ENCODE results near the gene MED29.

The MED29 gene

GRCh38 chr19:39427707-39428106 lies 36.5 kb downstream of the MED29 start:
- no peak for DNase-seq (ENCODE audit: low read depth, low spot score)

GRCh38 chr19:39428283-39429112 lies 37.3 kb downstream of the MED29 start:
- peak; percentile 89 for DNase-seq (ENCODE audit: low read depth, low spot score)

DNA sequence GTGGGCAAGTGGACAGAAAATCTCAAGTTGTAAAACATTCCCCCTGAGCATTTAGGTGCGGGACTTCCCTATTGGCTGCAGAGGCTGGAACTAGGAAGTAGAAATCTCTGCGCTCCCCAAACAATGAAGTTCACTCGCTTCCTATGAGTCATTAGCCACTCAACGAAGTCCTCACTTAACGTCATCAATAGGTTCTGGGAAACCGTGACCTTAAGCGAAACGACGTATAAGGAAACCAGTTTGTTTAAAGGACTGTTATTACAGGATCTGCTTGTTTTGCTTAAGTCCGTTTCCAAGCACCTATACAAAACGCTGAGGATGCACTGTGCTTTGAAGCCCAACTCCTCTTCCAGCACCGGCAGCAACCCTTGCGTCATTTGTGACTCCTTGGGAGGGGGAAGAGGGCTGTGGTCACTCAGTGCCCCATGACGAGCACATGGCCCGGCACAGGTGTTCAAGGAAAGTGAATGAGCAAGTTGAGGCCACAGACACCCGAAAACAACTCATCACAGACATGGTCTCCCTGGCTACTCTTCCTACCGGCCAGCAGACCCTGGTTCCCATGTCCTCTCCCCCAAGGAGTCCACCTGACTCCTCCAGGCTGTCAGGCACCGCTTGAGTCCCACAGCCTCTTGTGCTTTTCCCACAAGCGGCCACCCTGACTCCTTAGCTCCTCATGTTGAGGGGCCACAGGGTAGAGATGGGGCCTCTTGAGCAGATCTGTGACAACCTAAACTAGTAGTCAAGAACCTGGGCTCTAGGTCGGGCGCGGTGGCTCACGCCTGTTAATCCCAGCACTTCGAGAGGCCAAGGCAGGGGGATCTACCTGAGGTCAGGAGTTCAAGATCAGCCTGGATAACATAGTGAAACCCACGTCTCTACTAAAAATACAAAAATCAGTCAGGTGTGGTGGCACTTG lies 39.8 kb downstream of the MED29 start:
- DNase-seq (ENCODE audit: low read depth, low spot score) = peak; percentile 97

DNA sequence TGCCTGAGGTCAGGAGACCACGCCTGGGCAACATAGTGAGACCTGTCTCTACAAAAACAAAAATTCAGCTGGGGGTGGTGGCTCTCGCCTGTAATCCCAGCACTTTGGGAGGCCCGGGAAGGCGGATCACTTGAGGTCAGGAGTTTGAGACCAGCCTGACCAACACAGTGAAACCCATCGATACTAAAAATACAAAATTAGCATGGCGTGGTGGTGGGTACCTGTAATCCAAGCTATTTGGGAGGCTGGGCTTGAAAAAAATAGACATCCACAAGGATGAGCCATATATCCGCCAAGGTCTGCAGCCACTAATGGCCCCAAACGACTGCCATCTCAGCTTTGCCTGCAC lies 41.5 kb downstream of the MED29 start:
- DNase-seq (ENCODE audit: low read depth, low spot score) = no peak

- no peak for DNase-seq (ENCODE audit: low read depth, low spot score)
Observed at GRCh38 chr19:39433480-39434079, 42.4 kb downstream of the MED29 start.

DNA sequence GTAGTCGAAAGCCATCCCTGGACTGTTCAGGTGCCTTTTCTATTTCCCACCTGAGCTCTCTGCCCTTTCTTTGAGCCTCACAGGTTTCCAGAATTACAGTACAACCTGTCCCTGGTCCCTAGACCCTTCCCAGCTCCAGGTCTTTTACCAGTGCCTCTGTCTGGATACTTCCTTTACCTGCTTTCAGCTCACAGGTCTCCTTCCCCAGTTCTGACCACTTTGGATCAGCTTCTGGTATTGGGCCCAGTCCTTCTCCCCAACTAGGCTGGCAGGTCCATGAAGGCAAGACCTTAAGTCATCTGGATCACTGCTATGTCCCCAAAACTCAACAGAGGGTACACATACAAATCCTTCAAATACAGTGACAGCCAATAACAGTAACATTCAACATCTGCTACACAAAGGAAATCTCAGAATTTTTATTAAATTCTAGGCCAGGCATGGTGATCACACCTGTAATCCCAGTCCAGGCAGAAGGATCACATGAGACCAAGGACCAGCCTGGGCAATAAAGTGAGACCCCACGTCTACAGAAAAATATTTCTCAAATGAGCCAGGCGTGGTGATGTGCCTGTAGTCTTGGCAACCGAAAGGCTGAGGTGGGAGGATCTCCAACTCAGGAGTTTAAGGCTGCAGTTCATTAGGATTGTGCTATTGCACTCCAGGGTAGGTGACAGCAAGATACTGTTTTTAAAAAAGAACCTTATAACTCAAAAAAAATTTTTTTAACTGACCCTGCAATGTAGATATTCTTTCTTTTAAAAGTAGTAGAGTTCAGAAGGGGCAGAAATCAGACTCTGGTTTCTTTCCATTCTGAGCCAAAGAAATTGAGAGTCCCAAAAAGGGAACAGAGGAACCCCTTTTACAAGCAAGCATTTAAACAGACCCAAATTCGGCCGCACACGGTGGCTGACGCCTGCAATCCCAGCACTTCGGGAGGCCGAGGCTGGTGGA lies 43.2 kb downstream of the MED29 start:
- DNase-seq (ENCODE audit: low read depth, low spot score) = no peak

- DNase-seq (ENCODE audit: low read depth, low spot score) = peak; percentile 92
Observed at GRCh38 chr19:39435499-39436349, 44.5 kb downstream of the MED29 start, which contains the start of gene RPS16. Gene RPS16 (minus strand): TSS chr19:39435949. CDS start chr19:39435895, 54 bp downstream.

GRCh38 chr19:39436350-39436716 lies 45.2 kb downstream of the MED29 start:
- no peak for DNase-seq (ENCODE audit: low read depth, low spot score)

DNA sequence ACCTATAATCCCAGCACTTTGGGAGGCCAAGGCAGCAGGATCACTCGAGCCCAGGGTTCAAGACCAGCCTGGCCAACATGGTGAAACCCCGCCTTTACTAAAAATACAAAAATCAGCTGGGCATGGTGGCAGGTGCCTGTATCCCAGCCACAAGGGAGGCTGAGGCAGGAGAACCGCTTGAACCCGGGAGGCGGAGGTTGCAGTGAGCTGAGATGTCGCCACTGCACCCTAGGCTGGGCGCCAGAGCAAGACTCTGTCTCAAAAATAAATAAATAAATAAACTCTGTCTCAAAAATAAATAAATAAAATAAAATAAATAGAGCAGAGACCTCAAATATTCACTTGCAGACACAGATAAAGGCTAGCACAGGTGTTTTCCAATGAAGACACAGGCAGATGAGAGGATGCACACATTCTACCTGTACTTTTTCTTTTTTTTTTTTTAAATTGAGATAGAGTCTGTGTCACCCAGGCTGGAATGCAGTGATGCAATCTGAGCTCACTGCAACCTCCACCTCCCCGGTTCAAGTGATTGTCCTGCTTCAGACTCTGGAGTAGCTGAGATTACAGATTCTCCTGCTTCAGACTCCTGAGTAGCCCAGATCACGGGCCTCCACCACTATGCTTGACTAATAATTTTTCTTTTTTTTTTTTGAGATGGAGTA lies 47.2 kb downstream of the MED29 start:
- no peak for DNase-seq (ENCODE audit: low read depth, low spot score)

DNA sequence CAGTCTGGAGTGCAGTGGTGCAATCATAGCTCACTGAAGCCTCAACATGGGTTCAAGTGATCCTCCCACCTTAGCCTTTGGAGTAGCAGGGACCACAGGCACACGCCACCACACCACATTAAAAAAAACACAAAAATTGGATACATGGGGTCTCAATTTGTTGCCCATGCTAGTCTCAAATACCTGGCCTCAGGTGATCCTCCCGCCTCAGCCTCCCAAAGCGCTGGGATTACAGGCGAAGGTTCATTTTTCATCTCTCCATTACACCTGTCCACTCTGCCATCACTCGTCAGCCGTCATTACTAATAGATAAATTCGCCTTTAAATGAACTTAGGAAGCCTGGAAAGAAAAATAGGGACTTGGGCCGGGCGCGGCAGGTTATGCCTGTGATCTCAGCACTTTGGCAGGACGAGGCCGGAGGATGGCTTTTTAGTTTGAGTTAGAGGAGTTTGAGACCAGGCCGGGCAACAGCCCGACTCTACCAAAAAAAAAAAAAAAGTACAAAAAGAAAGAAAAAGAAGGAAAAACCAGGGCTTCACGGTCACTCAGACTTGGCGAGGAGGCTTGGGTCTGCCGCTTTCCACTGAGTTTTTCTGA lies 53.5 kb downstream of the MED29 start:
- no peak for DNase-seq (ENCODE audit: low read depth, low spot score)

GRCh38 chr19:39445196-39446111 lies 54.3 kb downstream of the MED29 start, which contains the start of gene SUPT5H:
Gene SUPT5H (plus strand): TSS chr19:39445582. CDS start chr19:39445891, 309 bp downstream.
- peak; percentile 94 for DNase-seq (ENCODE audit: low read depth, low spot score)

DNA sequence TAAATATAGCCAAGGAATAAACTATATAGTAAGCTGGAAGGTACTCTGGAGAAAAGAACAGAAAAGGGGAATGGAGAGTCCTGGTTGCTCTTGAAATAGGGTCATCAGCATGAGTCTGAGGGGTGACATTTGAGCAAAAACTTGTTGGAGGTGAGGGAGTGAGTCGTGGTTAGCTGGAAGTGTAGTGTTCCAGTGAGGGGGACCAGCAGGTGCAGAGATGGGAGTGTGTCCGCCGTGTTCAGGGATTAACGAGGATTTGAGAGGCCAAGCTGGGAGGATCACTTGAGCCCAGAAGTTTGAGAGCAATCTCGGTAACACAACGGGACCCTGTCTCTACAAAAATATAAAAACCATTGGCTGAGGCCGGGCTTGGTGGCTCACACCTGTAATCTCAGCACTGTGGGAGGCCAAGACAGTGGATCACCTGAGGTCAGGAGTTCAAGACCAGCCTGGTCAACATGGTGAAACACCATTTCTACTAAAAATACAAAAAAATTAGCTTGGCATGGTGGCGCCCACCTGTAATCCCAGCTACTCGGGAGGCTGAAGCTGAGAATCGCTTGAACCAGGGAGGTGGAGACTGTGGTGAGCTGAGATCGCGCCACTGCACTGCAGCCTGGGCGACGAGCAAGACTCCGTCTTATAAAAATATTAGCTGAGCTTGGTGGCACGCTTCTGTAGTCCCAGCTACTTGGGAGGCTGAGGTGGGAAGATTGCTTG lies 55.3 kb downstream of the MED29 start:
- no peak for DNase-seq (ENCODE audit: low read depth, low spot score)

GRCh38 chr19:39448271-39448670 lies 57.1 kb downstream of the MED29 start:
- DNase-seq (ENCODE audit: low read depth, low spot score) = no peak

DNA sequence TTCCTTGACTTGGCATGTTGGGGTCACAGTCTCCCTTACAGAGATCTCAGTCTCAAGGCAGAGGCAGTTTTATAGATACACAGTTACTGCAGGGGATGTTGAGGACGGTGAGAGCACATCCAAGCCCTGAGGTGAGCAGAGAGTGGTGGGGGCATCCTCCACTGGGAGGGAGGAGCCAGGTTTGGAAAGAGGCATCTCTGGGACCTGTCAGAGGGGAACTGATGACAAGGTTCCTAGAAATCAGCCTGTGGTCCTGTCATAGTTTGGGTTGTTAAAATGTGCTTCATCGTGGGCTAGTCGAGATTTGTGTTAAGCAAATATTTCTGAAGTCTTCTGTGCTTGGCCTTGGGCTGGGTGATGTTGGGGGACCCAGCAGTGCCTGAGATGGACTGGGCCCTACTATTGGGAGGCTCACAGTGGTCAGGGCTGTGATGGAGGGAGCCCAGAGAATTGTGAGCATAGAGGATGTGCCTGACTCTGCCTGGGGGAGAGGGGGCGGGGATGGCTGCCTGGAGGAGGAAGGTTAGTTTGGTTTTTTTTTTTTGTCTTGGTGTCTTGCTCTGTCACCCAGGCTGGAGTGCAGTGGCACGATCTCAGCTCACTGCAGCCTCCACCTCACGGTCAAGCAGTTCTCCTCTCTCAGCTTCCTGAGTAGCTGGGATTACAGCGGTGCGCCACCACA lies 58.1 kb downstream of the MED29 start:
- DNase-seq (ENCODE audit: low read depth, low spot score) = no peak

Data from brain pericyte (primary cell).